ENCODE measurements around the gene QKI. TPM values are rescaled to one million over a fixed set of nuclear protein-coding genes. Genes with fewer than 3 reads are reported as not detected.

QKI gene
- total RNA-seq, 1 experiment from 2014 or later: 64.3 TPM

DNA sequence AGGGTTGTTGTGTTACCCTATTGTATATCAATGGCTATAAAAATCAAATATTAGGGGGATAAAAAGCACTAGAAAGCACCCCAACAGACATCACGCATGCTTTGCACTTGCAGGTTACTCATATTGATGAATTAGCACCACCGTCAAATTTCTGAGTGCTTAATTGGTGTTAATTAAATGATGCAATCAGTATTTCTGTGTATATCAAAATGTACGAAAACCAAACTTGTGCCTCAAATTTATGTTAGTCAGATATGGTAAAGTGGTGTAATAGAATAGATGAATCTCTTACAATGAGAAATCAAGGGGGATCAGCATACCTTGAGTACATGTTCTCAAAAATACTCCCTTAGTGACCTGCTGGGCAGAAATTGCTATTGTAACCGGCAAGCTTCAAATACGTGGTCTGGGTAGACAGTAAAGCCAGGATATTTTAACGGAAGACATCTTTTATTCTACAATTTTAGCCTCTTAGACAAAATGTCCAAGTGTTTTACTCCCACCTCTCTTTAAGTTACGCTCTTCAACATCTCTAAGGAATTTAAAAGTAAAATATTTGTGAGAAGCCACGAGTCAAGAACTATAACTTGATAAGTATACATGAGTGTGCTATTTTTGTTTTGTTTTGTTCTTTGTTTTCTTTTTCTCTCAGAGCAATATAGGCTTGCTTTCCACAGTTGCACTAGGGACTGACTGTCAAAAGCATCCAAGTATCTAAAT is 166.0 kb downstream of the QKI start:
- ChIA-PET CTCF (interaction anchor here (0.5 kb wide), 1 partner anchor 162 kb away, joined by 3 read pairs; no protein-coding TSS in a partner anchor), POLR2A (ENCODE audit: unreplicated experiment) (no interaction called here)
- TF ChIP-seq, protein P1, sequence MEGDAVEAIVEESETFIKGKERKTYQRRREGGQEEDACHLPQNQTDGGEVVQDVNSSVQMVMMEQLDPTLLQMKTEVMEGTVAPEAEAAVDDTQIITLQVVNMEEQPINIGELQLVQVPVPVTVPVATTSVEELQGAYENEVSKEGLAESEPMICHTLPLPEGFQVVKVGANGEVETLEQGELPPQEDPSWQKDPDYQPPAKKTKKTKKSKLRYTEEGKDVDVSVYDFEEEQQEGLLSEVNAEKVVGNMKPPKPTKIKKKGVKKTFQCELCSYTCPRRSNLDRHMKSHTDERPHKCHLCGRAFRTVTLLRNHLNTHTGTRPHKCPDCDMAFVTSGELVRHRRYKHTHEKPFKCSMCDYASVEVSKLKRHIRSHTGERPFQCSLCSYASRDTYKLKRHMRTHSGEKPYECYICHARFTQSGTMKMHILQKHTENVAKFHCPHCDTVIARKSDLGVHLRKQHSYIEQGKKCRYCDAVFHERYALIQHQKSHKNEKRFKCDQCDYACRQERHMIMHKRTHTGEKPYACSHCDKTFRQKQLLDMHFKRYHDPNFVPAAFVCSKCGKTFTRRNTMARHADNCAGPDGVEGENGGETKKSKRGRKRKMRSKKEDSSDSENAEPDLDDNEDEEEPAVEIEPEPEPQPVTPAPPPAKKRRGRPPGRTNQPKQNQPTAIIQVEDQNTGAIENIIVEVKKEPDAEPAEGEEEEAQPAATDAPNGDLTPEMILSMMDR (conservative IDR thresholded peaks at IDR 0.05; ENCODE audit: low read depth, low read length): no peak; the same call in 1 of the 2 replicates
- TF ChIP-seq EZH2 (IDR thresholded peaks at IDR 0.05; ENCODE audit: low read length, unreplicated experiment) (no peak), EZH2phosphoT487 (IDR thresholded peaks at IDR 0.05; ENCODE audit: borderline replicate concordance, low read length) (no peak)
- Histone ChIP-seq H3K9me2 (replicated peaks; ENCODE audit: low read length) (no peaks in the 10 kb centered on the region), H2AFZ (ENCODE audit: low read length) (no peak overlapping the region), H3K4me1 (ENCODE audit: insufficient read depth, low read length) (peaks cover 9% of the 10 kb centered on the region; the same call in 1 of the 2 replicates), H4K20me1 (ENCODE audit: low read length) (no peaks in the 10 kb centered on the region), H3K79me2 (ENCODE audit: low read length) (no peaks in the 10 kb centered on the region), H3K27me3 (ENCODE audit: low read length) (no peaks in the 10 kb centered on the region), H3K4me3 (ENCODE audit: low read length) (no peak overlapping the region), H3F3A (ENCODE audit: low read length, unreplicated experiment) (no peaks in the 10 kb centered on the region), H3K9me3 (ENCODE audit: low read length) (no peaks in the 10 kb centered on the region), H3K27ac (ENCODE audit: low read length) (no peak overlapping the region), H3K9ac (ENCODE audit: low read length) (no peak overlapping the region), H3K36me3 (ENCODE audit: low read depth, low read length) (no peaks in the 10 kb centered on the region), H3K4me2 (ENCODE audit: low read length) (no peak overlapping the region)
- no peak for DNase-seq
- BruUV-seq (replicated peaks): TSS peak; percentile 2
- no peak for ATAC-seq
- intact Hi-C loops (cut with micrococcal nuclease): loop anchor here (5.0 kb wide), 1 partner anchor 153 kb away; no protein-coding TSS in a partner anchor

DNA sequence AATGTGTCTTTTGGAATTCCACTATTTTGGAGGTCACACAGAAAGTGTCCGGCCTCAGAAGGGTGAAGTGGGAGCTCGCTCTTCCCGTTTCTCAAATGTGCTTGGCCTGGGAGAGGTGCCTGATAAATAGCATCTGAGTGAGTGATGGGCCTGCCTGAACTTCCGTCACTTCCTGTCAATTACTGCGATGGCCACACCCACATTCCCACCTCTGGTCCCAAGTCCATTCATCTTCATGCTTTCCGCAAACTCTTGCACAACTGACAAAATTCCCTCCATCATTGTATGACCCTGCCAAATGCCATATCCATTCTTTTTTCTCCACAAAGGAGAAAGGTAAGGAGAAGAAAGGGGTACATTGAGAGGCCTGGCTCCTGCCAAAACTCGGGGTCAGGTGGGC is 169.0 kb downstream of the QKI start:
- Histone ChIP-seq H3K9me2 (replicated peaks; ENCODE audit: low read length) (no peaks in the 10 kb centered on the region), H3K27me3 (ENCODE audit: low read length) (no peaks in the 10 kb centered on the region), H2AFZ (ENCODE audit: low read length) (no peak overlapping the region), H3F3A (ENCODE audit: low read length, unreplicated experiment) (peaks cover 3% of the 10 kb centered on the region), H3K4me2 (ENCODE audit: low read length) (no peak overlapping the region), H3K4me3 (ENCODE audit: low read length) (no peak overlapping the region), H3K27ac (ENCODE audit: low read length) (no peak overlapping the region), H3K79me2 (ENCODE audit: low read length) (no peaks in the 10 kb centered on the region), H3K9ac (ENCODE audit: low read length) (no peak overlapping the region), H3K4me1 (ENCODE audit: insufficient read depth, low read length) (peaks cover 31% of the 10 kb centered on the region), H4K20me1 (ENCODE audit: low read length) (no peaks in the 10 kb centered on the region), H3K36me3 (ENCODE audit: low read depth, low read length) (no peaks in the 10 kb centered on the region), H3K9me3 (ENCODE audit: low read length) (no peaks in the 10 kb centered on the region)
- ATAC-seq: no peak
- POLR2A ChIA-PET (ENCODE audit: unreplicated experiment): no interaction called here
- no TSS peak for BruUV-seq (replicated peaks)
- DNase-seq: no peak
- intact Hi-C loops (cut with micrococcal nuclease): loop anchor here (5.0 kb wide), 1 partner anchor 156 kb away; no protein-coding TSS in a partner anchor
- no peak for TF ChIP-seq EZH2phosphoT487 (IDR thresholded peaks at IDR 0.05; ENCODE audit: borderline replicate concordance, low read length)
- TF ChIP-seq, protein P1 (conservative IDR thresholded peaks at IDR 0.05; ENCODE audit: low read depth, low read length): no peak
- TF ChIP-seq EZH2 (IDR thresholded peaks at IDR 0.05; ENCODE audit: low read length, unreplicated experiment): no peak
- CTCF ChIA-PET: no interaction called here

DNA sequence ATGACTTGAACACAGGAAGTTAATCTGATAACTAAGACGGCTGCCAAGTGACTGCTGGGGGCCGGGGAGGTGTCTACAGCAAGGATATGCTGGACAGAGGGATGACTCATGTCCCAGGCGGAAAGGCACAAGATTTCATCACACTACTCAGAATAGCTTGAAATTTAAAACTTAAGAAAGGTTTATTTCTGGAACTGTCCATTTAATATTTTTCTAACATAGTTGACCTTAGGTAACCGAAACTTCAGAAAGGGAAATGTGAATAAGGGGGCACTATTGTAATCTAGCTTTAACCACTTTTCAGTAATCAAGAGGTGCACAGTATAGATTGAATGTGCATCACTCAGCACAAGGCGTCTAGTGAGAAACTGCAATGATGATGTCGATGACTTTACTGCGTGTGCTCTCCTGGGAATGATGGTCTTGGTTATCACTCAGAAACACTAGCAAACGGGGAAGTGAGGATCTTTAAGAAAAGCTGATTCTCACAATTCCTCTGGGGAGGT is 171.5 kb downstream of the QKI start:
- Histone ChIP-seq H3K36me3 (ENCODE audit: low read depth, low read length) (no peaks in the 10 kb centered on the region), H3K4me2 (ENCODE audit: low read length) (0 out of 2 replicates have a peak overlapping the region, but pooled peaks have one; percentile 38), H3K79me2 (ENCODE audit: low read length) (no peaks in the 10 kb centered on the region), H3F3A (ENCODE audit: low read length, unreplicated experiment) (peaks cover 3% of the 10 kb centered on the region), H3K9me2 (replicated peaks; ENCODE audit: low read length) (no peaks in the 10 kb centered on the region), H3K4me1 (ENCODE audit: insufficient read depth, low read length) (peaks cover 23% of the 10 kb centered on the region), H4K20me1 (ENCODE audit: low read length) (no peaks in the 10 kb centered on the region), H3K9me3 (ENCODE audit: low read length) (no peaks in the 10 kb centered on the region), H3K27me3 (ENCODE audit: low read length) (no peaks in the 10 kb centered on the region), H3K9ac (ENCODE audit: low read length) (no peak overlapping the region), H3K4me3 (ENCODE audit: low read length) (no peak overlapping the region), H3K27ac (ENCODE audit: low read length) (peak overlapping the region; percentile 44; the same call in 1 of the 2 replicates), H2AFZ (ENCODE audit: low read length) (no peak overlapping the region)
- ATAC-seq: peak; percentile 77
- intact Hi-C loops (cut with micrococcal nuclease): no loop called here
- BruUV-seq (replicated peaks): no TSS peak
- TF ChIP-seq EZH2phosphoT487 (IDR thresholded peaks at IDR 0.05; ENCODE audit: borderline replicate concordance, low read length) (no peak), EZH2 (IDR thresholded peaks at IDR 0.05; ENCODE audit: low read length, unreplicated experiment) (no peak)
- TF ChIP-seq, protein P1 (conservative IDR thresholded peaks at IDR 0.05; ENCODE audit: low read depth, low read length): no peak
- ChIA-PET POLR2A (ENCODE audit: unreplicated experiment) (no interaction called here), CTCF (interaction anchor here (0.6 kb wide), 1 partner anchor 163 kb away, joined by 3 read pairs; no protein-coding TSS in a partner anchor)
- DNase-seq: peak; percentile 74

All from PC-3 (cell line).